Suprapubic skin (tissue), 4 donors: Measurements from ENCODE around the gene CERS6.

Experiments
- CTCF ChIP-seq, 2 donors: fragments of 200-600 bp in 1 of 2; fragments of 450-650 bp in 1 of 2; sonication (generic) in 1 of 2; IDR thresholded peaks; one replicate each; pipeline ENCODE4 v1.5.1; 2016 to 2019; ENCODE audit warnings: antibody characterized with exemption in 2 of 2, mild to moderate bottlenecking in 1 of 2, moderate library complexity in 1 of 2
- POLR2A ChIP-seq, 2 donors: fragments of 450-650 bp; IDR thresholded peaks; one replicate each; pipeline ENCODE4 v1.6.1; 2017; ENCODE audit warnings: antibody characterized with exemption in 2 of 2, mild to moderate bottlenecking in 2 of 2, moderate library complexity in 2 of 2
- POLR2AphosphoS5 ChIP-seq, 3 donors: sonication (generic); formaldehyde crosslinking; IDR thresholded peaks; one replicate each; pipeline ENCODE4 v1.6.1; 2017; ENCODE audit warnings: antibody characterized with exemption in 3 of 3

GRCh38 chr2:168571061-168571460, 115.0 kb downstream of the CERS6 start:
- no peak for TF ChIP-seq CTCF (IDR thresholded peaks at IDR 0.05)
- TF ChIP-seq POLR2AphosphoS5 (IDR thresholded peaks at IDR 0.05), result no peak
- TF ChIP-seq POLR2A (IDR thresholded peaks at IDR 0.05), result no peak
